Omental fat pad (tissue), 4 donors: Measurements from ENCODE around the gene TIMM9. TPM values are rescaled to one million over a fixed set of nuclear protein-coding genes. Genes with fewer than 3 reads are reported as not detected.
A peak's percentile ranks its signal among the peaks of the same experiment; 100 is the strongest.

ENCODE experiments used
- ATAC-seq: fragments of 150-250 bp; one replicate; pipeline ENCODE4 v1.9.1; 2016; ENCODE audit warnings: mild to moderate bottlenecking, moderate library complexity; ENCODE audit not compliant: low FRiP score
- DNase-seq: peaks from one replicate; pipeline ENCODE4 v3.0.0-alpha.2; 2019; ENCODE audit warnings: low spot score
- total RNA-seq, 4 donors: library from RNA; depleted of rRNA; stranded (reverse); fragments of >200 nt; gene quantifications; one replicate each; pipeline ENCODE4 v1.1.0, GENCODE V29; 2016
- TF ChIP-seq, protein P1 (sequence below), 3 donors: fragments of 450-650 bp; IDR thresholded peaks; one replicate each; pipeline ENCODE4 v1.5.1; 2016 to 2017; ENCODE audit warnings: antibody characterized with exemption in 3 of 3, mild to moderate bottlenecking in 3 of 3, moderate library complexity in 2 of 3

The TIMM9 gene, protein sequence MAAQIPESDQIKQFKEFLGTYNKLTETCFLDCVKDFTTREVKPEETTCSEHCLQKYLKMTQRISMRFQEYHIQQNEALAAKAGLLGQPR
- total RNA-seq: 10 to 100 TPM; 42.6 to 53.2 (median 44.0) TPM

DNA sequence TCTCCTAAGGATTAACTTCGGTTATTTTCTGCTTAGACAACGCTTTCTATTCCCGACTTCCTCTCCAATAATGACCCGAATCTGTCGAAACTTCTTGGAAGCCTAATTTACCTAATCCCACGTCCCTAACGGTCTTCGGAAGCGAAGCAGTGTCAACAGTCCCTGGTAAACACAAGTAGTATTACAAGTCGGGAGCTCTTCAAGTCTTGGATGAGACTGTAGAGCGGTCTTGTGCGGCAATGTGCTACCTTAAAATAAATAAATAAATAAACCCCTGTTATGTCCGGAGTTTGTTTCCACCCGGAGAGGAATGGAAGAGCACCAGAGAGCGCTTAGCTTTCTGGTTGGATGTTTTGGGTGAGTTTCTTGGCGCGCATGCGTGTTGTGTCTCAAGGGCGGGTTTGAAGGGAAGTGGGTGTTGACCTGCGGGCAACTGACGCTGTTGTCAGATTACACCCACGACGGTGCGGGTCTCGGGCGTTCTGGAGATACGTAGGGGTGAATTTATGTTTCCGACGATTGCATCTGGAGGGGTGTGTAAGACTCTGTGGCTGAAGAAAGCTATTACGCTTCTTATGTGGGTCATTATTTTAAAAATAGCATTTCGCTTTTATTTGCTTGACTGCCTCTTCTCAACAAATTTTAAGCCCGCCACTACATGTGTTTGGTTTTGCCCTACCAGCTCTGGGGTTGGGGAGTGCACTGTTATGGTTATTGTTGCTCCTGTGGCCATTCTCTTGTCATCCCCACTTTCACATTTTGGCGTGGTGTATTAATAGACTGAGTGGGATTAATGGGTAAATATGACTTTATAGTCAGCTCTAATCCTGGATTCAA, at the start of gene TIMM9, which contains the start of gene KIAA0586:
TSS of gene TIMM9 (minus strand) at position 251 of the 837 bp plus-strand sequence. CDS start 15,586 bp downstream, outside the sequence.
TSS of gene KIAA0586 (plus strand) at position 439 of the 837 bp plus-strand sequence. CDS start 546 bp downstream, outside the sequence.
- ATAC-seq (peak; percentile 97), DNase-seq (peak; percentile 91)
- TF ChIP-seq, protein P1, sequence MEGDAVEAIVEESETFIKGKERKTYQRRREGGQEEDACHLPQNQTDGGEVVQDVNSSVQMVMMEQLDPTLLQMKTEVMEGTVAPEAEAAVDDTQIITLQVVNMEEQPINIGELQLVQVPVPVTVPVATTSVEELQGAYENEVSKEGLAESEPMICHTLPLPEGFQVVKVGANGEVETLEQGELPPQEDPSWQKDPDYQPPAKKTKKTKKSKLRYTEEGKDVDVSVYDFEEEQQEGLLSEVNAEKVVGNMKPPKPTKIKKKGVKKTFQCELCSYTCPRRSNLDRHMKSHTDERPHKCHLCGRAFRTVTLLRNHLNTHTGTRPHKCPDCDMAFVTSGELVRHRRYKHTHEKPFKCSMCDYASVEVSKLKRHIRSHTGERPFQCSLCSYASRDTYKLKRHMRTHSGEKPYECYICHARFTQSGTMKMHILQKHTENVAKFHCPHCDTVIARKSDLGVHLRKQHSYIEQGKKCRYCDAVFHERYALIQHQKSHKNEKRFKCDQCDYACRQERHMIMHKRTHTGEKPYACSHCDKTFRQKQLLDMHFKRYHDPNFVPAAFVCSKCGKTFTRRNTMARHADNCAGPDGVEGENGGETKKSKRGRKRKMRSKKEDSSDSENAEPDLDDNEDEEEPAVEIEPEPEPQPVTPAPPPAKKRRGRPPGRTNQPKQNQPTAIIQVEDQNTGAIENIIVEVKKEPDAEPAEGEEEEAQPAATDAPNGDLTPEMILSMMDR (IDR thresholded peaks at IDR 0.05): no peak

DNA sequence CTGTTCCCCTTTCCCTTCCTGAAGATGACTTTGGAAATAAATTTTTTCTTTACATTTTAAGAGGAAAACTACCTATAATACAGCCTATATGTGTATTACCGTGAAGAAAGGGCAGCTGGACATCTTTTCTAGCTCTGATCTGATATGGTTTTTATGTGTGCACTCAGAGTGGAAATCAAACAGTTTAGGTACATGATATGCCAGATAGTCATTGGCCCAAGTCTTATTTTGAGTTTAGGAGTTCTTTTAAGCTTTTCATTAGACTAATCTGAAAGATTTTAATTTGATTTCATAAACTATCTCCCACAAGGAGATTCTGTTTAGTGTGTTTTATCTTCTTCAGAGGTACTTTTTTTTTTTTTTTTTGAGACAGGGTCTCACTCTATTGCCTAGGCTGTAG, 49.0 kb upstream of the TIMM9 start:
- no peak for DNase-seq
- ATAC-seq: no peak
- TF ChIP-seq, protein P1 (IDR thresholded peaks at IDR 0.05): no peak

DNA sequence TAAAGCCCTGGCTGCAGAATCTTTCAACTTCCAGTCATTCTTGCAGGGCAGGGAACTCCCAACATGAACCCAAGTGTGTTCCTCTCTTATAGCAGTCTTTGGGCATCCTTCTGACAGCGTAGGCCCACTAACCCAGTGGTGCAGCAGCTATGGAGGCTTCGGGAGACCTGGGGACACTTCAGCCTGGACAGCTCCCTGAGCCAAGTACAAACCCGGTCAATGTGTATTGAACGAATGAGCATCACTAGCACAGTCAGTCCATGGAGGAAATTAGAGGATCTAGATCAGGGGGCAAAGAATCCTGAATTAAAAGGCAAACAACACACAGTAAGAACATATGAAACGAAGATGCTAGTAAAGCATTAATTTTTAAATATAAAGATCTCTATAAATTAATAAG, 42.0 kb upstream of the TIMM9 start:
- TF ChIP-seq, protein P1 (IDR thresholded peaks at IDR 0.05): no peak
- ATAC-seq (no peak), DNase-seq (no peak)

DNA sequence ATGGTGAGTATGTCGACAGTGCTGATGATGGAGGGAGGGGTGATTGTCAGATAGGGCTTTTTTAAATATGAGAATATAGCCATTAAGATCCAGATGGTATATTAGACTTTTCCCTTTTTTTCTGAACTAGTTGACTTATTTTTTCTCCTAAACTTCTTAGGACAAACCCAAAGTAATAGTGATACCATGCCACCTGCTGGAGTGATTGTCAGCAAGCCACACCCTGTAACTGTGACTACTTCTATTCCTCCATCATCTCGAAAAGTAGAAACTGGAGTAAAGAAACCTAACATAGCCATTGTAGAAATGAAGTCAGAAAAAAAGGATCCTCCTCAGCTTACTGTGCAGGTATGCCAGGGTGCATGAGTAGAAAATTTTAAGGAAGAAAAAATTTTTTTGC, 40.2 kb upstream of the TIMM9 start:
- no peak for DNase-seq
- TF ChIP-seq, protein P1 (IDR thresholded peaks at IDR 0.05): no peak
- no peak for ATAC-seq

DNA sequence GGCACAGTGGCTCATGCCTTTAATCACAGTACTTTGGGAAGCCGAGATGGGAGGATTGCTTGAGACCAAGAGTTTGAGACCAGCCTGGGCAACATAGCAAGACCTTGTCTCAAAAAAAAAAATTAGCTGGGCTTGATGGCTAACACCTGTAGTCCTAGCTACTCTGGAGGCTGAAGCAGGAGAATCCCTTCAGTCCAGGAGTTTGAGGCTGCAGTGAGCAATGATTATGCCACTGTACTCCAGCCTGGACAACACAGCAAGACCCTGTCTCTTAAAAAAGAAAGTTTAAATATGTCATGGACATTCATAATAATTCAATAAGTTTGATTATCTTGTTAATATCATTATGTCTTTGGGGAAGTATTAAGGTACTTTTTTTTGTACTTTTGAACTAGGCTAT, 39.1 kb upstream of the TIMM9 start:
- no peak for ATAC-seq
- DNase-seq: no peak
- TF ChIP-seq, protein P1 (IDR thresholded peaks at IDR 0.05): no peak

DNA sequence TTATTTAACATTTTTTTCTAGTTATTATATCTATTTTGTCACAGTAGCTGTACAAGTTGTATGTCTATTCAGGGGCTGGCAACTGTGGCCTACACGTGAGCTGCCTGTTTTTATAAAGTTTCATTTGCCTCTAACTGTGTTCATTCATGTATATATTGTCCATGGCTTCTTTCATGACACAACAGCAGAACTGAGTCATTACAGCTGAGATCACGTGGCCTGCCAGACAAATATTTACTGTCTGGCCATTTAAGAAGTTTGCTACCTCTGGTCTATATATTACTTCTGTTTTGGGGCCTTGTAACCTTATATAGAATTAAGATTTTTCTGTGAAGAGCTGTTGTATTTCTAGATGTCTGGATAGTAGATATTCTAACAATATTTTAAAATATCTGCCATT, 38.1 kb upstream of the TIMM9 start:
- ATAC-seq (no peak), DNase-seq (no peak)
- TF ChIP-seq, protein P1 (IDR thresholded peaks at IDR 0.05): no peak

DNA sequence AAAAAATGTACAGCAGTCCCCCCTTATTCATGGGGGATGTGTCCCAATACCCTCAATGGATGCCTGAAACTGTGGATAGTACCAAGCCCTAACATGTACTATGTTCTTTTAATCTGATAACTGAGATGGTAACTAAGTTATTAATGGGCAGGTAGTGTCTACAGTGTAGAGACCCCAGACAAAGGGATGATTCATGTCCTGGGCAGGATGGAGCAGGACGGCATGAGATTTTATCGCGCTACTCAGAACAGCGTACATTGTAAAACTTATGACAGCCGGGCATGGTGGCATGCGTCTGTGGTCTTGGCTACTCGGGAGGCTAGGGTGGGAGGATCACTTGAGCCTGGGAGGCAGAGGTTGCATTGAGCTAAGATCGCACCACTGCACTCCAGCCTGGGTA, 37.3 kb upstream of the TIMM9 start:
- DNase-seq (no peak), ATAC-seq (no peak)
- TF ChIP-seq, protein P1 (IDR thresholded peaks at IDR 0.05): no peak
